ENCODE measurements around the gene ANKRD16.
"Not testable (repeated sequence)": the region's sequence is repeated elsewhere in the genome, so short reads cannot be mapped to it uniquely, and the experiment has no call there.

ANKRD16 gene

DNA sequence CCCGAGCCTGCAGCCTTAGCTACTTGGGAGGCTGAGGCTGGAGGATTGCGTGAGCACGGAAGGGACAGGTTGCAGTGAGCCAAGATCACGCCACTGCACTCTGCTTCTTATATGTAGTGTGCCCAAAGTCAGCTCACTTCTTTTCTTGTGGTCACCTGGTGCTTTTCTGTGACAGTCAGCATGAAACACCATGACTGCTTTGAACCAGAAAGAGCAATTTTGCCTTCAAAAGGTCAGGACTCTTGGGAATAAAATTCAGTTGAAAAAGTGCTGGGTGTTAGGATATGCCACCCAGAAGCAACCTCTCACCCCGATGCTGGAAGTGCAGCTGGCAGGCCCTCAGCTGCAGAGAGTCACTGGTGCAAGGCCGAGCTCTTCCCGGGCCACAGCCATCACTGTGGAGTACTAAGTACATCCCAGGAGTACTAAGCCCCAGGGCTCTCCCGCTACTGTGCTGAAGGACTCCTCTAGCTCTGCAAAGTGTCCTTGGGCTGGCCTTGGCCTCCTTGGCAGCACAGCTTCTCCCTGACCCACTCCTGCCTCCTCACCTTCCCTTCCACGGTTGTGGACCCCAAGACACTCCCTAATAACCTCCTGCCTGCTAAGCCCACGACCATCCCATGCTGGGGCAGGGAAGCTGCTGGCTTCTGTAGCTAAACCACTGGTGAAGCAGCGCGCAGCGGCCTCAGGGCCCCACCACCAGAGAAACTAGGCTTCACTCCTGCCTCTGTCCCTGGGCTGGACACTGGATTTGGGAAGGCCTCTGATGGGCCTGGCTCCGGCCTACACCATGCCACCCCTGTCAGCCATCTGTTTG is 58.9 kb downstream of the ANKRD16 start:
- no peaks in the 10 kb centered on the region for H3K9me3 ChIP-seq (ENCODE audit: low read depth, low read length)
- no peak for DNase-seq (ENCODE audit: low read depth, low spot score)
- no peak for TF ChIP-seq POLR2AphosphoS5 (IDR thresholded peaks at IDR 0.05; ENCODE audit: borderline replicate concordance, low read depth, low read length)
- TF ChIP-seq EZH2 (IDR thresholded peaks at IDR 0.05) = no peak
- no peak for TF ChIP-seq FOXP2 (optimal IDR thresholded peaks at IDR 0.05; ENCODE audit: control extremely low read depth, extremely low read length, insufficient read depth)
- H3K4me3 ChIP-seq = no peak overlapping the region
- H3K36me3 ChIP-seq (ENCODE audit: insufficient read depth, low read length) = no peaks in the 10 kb centered on the region
- H3K9ac ChIP-seq (ENCODE audit: insufficient read length) = no peak overlapping the region
- no peak overlapping the region for H3K27ac ChIP-seq

DNA sequence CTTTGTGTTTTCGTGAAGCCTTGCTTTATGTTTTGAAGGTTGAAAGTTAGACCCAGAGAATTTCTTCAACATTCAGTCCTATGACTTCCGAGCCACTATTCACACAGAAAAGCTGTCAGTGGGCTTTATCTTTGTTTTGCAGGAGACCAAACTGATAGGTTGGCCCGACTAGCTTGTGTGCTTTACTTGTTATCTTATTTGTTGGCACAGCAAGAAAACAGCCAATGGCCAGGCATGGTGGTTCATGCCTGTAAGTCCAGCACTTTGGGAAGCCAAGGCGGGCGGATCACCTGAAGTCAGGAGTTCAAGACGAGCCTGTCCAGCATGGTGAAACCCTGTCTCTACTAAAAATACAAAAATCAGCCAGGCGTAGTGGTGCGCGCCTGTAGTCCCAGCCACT is 60.4 kb downstream of the ANKRD16 start:
- no peak overlapping the region for H3K27ac ChIP-seq

DNA sequence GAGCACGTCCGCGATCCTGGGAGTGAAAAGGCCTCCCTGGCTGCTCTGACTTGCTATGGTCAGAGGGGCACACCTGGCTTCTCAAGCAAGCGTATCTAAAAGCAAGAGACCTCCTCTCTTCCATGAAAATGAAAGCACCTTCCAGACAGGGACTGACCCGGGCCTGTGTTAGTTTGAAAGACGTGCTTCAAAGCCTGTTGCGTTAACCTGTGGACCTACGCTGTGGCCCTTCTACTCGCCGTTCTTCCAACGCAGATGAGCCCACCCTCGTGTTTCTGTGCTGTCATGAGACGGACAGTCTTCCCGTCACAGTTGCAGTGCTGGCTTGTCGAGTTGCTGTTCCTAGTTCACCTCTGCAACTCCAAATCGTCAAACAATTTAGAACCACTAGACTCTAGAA is 61.0 kb downstream of the ANKRD16 start:
- Histone ChIP-seq H3K27ac (no peak overlapping the region), H3K9me3 (ENCODE audit: low read depth, low read length) (no peaks in the 10 kb centered on the region), H3K36me3 (ENCODE audit: insufficient read depth, low read length) (no peaks in the 10 kb centered on the region), H3K9ac (ENCODE audit: insufficient read length) (no peak overlapping the region), H3K4me3 (no peak overlapping the region)
- DNase-seq (ENCODE audit: low read depth, low spot score) = no peak
- TF ChIP-seq FOXP2 (optimal IDR thresholded peaks at IDR 0.05; ENCODE audit: control extremely low read depth, extremely low read length, insufficient read depth) (no peak), EZH2 (IDR thresholded peaks at IDR 0.05) (no peak), POLR2AphosphoS5 (IDR thresholded peaks at IDR 0.05; ENCODE audit: borderline replicate concordance, low read depth, low read length) (no peak)

More for the DNA sequence above, 60.4 kb downstream of the ANKRD16 start:
- Histone ChIP-seq H3K9me3 (ENCODE audit: low read depth, low read length) (no peaks in the 10 kb centered on the region), H3K36me3 (ENCODE audit: insufficient read depth, low read length) (no peaks in the 10 kb centered on the region), H3K4me3 (no peak overlapping the region), H3K9ac (ENCODE audit: insufficient read length) (no peak overlapping the region)
- TF ChIP-seq EZH2 (IDR thresholded peaks at IDR 0.05) (no peak), FOXP2 (optimal IDR thresholded peaks at IDR 0.05; ENCODE audit: control extremely low read depth, extremely low read length, insufficient read depth) (no peak), POLR2AphosphoS5 (IDR thresholded peaks at IDR 0.05; ENCODE audit: borderline replicate concordance, low read depth, low read length) (no peak)
- DNase-seq (ENCODE audit: low read depth, low spot score) = no peak

DNA sequence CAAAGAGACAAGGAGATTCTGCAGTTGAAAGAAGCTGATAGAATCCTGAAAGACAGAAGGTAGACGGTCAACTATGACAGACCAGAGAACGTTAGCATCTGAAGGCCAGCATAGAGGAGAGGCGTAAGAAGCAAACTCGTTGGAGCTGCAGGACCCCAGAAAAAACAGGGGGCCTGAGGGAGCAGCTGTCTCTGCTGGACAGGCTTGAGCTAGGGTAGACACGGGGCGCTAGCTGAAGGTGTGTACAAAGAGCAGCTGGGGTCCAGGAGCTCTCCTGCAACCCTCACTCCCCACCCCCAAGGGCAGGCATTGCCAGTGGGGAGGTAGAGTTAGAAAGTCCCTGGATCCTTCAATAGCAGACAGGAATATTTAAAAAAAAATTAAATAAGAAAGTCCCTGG is 61.9 kb downstream of the ANKRD16 start:
- no peaks in the 10 kb centered on the region for H3K36me3 ChIP-seq (ENCODE audit: insufficient read depth, low read length)
- no peak for DNase-seq (ENCODE audit: low read depth, low spot score)
- H3K9me3 ChIP-seq (ENCODE audit: low read depth, low read length) = no peaks in the 10 kb centered on the region
- no peak overlapping the region for H3K27ac ChIP-seq
- TF ChIP-seq EZH2 (IDR thresholded peaks at IDR 0.05) (no peak), FOXP2 (optimal IDR thresholded peaks at IDR 0.05; ENCODE audit: control extremely low read depth, extremely low read length, insufficient read depth) (no peak), POLR2AphosphoS5 (IDR thresholded peaks at IDR 0.05; ENCODE audit: borderline replicate concordance, low read depth, low read length) (no peak)
- no peak overlapping the region for H3K4me3 ChIP-seq
- H3K9ac ChIP-seq (ENCODE audit: insufficient read length) = no peak overlapping the region

DNA sequence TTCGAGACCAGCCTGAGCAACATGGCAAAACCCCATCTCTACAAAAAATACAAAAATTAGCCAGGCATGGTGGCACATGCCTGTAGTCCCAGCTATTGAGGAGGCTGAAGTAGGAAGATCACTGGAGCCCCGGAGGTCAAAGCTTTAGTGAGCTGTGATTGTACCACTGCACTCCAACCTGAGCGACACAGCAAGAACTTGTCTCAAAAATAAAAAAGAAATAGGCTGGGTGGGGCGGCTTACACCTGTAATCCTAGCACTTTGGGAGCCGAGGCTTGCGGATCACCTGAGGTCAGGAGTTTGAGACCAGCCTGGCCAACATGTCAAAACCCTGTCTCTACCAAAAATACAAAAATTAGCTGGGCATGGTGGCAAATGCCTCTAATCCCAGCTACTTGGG is 63.2 kb downstream of the ANKRD16 start:
- H3K27ac ChIP-seq; H3K9me3 ChIP-seq (ENCODE audit: low read depth, low read length); DNase-seq (ENCODE audit: low read depth, low spot score): not testable (repeated sequence)

DNA sequence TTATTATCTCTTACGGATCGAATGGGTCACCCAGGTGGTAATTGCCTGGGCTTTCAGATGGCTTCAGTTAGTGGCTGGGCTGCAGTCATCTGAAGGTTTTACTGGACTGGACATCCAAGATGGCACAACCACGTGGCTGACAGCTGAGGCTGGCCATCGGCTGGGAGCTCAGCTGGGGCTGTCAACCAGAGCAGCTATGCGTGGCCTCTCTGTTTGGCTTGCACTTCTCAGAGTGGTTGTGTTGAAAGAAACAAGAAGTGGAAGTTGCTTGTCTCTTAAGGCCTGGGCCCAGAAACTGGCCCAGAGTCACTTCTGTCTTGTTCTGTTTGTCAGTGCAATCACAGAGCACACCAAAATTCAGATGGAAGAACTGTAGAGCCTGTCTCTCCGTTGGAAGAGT is 70.8 kb downstream of the ANKRD16 start:
- no peak for DNase-seq (ENCODE audit: low read depth, low spot score)
- H3K27ac ChIP-seq = no peak overlapping the region
- H3K9ac ChIP-seq (ENCODE audit: insufficient read length) = no peak overlapping the region

More for the DNA sequence above, 63.2 kb downstream of the ANKRD16 start:
- not testable (repeated sequence) for H3K9ac ChIP-seq (ENCODE audit: insufficient read length); H3K4me3 ChIP-seq; H3K36me3 ChIP-seq (ENCODE audit: insufficient read depth, low read length)

DNA sequence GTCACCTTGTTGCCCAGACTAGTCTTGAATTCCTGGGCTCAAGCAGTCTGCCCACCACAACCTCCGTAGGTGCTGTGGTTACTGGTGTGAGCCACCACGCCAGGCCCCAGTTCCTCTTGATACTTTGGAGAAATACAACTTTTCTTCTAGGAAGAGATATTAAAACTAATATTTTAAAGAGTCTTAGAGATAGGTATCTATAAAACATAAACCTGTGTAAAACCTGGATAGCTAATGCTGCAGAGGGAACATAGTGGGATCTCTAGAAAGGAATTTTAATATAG is 71.7 kb downstream of the ANKRD16 start:
- Histone ChIP-seq H3K27ac (no peak overlapping the region), H3K4me3 (no peak overlapping the region), H3K9me3 (ENCODE audit: low read depth, low read length) (no peaks in the 10 kb centered on the region), H3K9ac (ENCODE audit: insufficient read length) (no peak overlapping the region), H3K36me3 (ENCODE audit: insufficient read depth, low read length) (no peaks in the 10 kb centered on the region)
- no peak for DNase-seq (ENCODE audit: low read depth, low spot score)
- TF ChIP-seq EZH2 (IDR thresholded peaks at IDR 0.05) (no peak), FOXP2 (optimal IDR thresholded peaks at IDR 0.05; ENCODE audit: control extremely low read depth, extremely low read length, insufficient read depth) (no peak), POLR2AphosphoS5 (IDR thresholded peaks at IDR 0.05; ENCODE audit: borderline replicate concordance, low read depth, low read length) (no peak)

More for the DNA sequence above, 70.8 kb downstream of the ANKRD16 start:
- H3K4me3 ChIP-seq = no peak overlapping the region
- TF ChIP-seq EZH2 (IDR thresholded peaks at IDR 0.05) (no peak), POLR2AphosphoS5 (IDR thresholded peaks at IDR 0.05; ENCODE audit: borderline replicate concordance, low read depth, low read length) (no peak), FOXP2 (optimal IDR thresholded peaks at IDR 0.05; ENCODE audit: control extremely low read depth, extremely low read length, insufficient read depth) (no peak)
- H3K36me3 ChIP-seq (ENCODE audit: insufficient read depth, low read length) = no peaks in the 10 kb centered on the region
- H3K9me3 ChIP-seq (ENCODE audit: low read depth, low read length) = no peaks in the 10 kb centered on the region

DNA sequence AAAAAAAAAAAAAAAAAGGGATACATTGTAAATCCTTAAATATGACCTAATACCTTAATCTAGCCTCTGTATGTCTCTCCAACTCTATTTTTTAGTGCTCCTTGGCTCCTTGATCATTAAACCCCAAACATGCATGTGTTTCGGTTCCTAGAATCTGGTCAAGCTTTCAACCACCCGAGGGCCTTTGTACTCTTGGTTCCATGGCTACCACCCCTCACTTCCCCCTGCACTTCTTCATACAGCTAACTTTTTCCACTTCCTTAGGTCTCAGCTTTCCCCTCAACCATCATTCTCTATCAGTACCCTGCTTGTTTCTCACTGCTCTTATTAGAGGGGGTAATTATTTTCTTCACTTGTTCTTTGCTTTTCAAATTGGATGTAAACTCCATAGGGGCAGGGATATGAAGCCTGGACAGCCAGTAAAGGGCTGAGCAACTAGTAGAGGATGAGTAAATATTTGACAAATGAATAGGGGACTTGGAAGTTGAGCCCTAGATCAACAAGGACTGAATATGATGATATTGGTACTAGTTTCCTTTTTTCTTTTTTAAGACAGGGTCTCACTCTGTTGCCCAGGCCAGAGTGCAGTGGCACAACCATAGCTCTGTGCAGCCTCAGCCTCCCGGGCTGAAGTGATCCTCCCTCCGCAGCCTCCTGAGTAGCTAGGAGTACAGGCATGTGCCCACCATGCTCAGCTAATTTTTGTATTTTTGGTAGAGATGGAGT is 72.2 kb downstream of the ANKRD16 start:
- TF ChIP-seq FOXP2 (optimal IDR thresholded peaks at IDR 0.05; ENCODE audit: control extremely low read depth, extremely low read length, insufficient read depth) (no peak), POLR2AphosphoS5 (IDR thresholded peaks at IDR 0.05; ENCODE audit: borderline replicate concordance, low read depth, low read length) (no peak), EZH2 (IDR thresholded peaks at IDR 0.05) (no peak)
- H3K9ac ChIP-seq (ENCODE audit: insufficient read length) = no peak overlapping the region
- no peaks in the 10 kb centered on the region for H3K36me3 ChIP-seq (ENCODE audit: insufficient read depth, low read length)
- no peaks in the 10 kb centered on the region for H3K9me3 ChIP-seq (ENCODE audit: low read depth, low read length)
- H3K4me3 ChIP-seq = no peak overlapping the region
- DNase-seq (ENCODE audit: low read depth, low spot score) = no peak
- no peak overlapping the region for H3K27ac ChIP-seq

Measured in SK-N-MC (cell line).